Nephron progenitor cell (in vitro differentiated cells): ENCODE measurements around the gene EPHB1.

Experiments used
- DNase-seq: peaks from one replicate; pipeline ENCODE4 v3.0.0; 2021
- H3K27ac Mint-ChIP-seq: 2 replicates; pipeline ENCODE4 v1.8.0; 2021; ENCODE audit warnings: mild to moderate bottlenecking, moderate library complexity, mixed read lengths
- H3K27me3 Mint-ChIP-seq: 2 replicates; pipeline ENCODE4 v1.8.0; 2021; ENCODE audit warnings: mild to moderate bottlenecking, low read depth, mixed read lengths; ENCODE audit not compliant: poor library complexity
- H3K36me3 Mint-ChIP-seq: 2 replicates; pipeline ENCODE4 v1.8.0; 2021; ENCODE audit warnings: low read depth, mixed read lengths
- H3K4me1 Mint-ChIP-seq: 2 replicates; pipeline ENCODE4 v1.8.0; 2021; ENCODE audit warnings: mixed read lengths
- H3K4me3 Mint-ChIP-seq: 2 replicates; pipeline ENCODE4 v1.8.0; 2021; ENCODE audit warnings: mild to moderate bottlenecking, moderate library complexity, mixed read lengths
- H3K9me3 Mint-ChIP-seq: 2 replicates; pipeline ENCODE4 v1.8.0; 2021; ENCODE audit warnings: mild to moderate bottlenecking, moderate library complexity, mixed read lengths
- CTCF ChIP-seq: fragments of 200-600 bp; sonication (generic); IDR thresholded peaks from 2 replicates; pipeline ENCODE4 v1.5.0; 2021; ENCODE audit warnings: antibody characterized with exemption

Gene EPHB1

DNA sequence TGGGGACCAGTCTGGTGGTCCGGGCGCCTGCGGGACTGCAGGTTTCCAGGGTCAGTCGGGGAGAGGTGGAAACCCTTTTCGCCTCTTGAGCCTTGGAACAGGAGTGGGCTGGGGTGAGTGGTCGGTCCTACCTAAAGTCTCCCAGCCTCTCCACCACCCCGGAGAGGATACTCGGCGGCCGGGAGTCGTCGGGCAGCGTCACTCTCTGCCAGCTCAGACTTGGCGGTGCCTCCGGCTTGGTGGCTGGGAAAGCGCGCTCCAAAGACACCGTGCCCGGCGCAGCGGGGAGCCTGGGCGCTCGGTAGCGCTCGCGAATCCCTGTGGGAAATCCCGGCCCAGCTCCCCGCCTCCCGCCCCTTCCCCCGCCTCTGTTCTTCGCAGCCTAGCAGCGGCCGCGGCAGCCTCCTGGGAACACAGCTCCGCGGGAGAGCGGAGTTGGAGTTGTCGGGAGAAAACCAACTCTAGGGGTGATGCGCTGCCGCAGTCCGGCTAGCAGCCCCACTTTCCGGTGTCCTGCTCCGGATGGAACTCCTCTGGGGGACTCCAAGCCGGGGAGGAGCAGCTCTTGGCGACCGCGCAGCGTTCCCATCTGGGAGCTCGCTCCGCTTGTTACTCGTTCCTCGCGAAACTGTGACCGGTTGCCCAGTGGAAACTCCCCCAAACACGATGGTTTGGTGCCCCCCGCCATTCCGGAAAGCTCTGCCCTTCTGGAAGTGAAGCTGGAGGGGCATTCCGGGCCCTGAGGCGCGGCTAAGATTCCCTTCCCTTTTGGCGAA is 1.4 kb downstream of the EPHB1 start:
- peak; percentile 59 for DNase-seq
- no peaks in the 10 kb centered on the region for H3K36me3 Mint-ChIP-seq
- no peaks in the 10 kb centered on the region for H3K9me3 Mint-ChIP-seq
- H3K27me3 Mint-ChIP-seq: peaks cover 74% of the 10 kb centered on the region
- peak overlapping the region; percentile 93 for H3K4me3 Mint-ChIP-seq
- no peak overlapping the region for H3K27ac Mint-ChIP-seq
- no peak for TF ChIP-seq CTCF
- H3K4me1 Mint-ChIP-seq: peaks cover 32% of the 10 kb centered on the region

DNA sequence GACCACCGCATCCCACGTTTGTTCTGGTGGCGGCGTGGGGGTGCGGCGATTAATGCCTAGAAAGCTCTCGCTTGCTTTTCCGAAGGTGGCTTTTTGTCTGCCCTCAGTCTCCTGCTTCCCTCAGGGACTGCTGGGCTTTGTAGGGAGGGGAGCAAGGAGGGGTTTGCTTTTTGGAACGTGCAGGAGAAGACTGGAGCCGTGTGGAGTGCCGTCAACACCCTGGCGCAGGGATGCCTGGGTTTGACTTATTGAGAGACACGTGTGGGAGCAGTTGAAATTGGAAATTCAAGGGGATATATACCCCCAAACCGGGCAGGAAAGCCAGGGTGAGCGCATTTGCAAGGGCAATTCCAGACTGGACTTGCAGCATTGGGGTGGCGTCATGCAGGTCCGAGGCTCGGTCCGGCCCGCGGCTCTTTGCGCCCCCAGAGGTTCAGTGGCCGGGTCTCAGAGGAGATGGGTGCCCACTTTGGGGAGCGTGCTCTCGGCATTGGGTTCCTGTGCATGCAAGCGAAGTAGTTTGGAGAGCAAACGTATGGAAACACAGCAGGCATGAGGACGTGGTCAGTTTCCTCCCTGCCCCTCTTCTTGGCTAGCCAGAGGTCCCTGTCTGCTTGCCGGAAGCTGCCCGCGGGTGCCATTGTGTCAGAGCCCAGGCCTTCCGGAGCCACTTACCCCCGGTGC is 2.1 kb downstream of the EPHB1 start:
- Mint-ChIP-seq H3K27me3 (peaks cover 75% of the 10 kb centered on the region), H3K9me3 (no peaks in the 10 kb centered on the region), H3K36me3 (no peaks in the 10 kb centered on the region), H3K4me1 (peaks cover 32% of the 10 kb centered on the region), H3K27ac (no peak overlapping the region), H3K4me3 (peak overlapping the region; percentile 93)
- TF ChIP-seq CTCF: no peak
- DNase-seq: peak; percentile 32

GRCh38 chr3:134797741-134798451 is 2.8 kb downstream of the EPHB1 start:
- no peak for DNase-seq
- H3K4me3 Mint-ChIP-seq: peak overlapping the region; percentile 93
- peaks cover 71% of the 10 kb centered on the region for H3K27me3 Mint-ChIP-seq
- no peak for TF ChIP-seq CTCF
- H3K4me1 Mint-ChIP-seq: peaks cover 30% of the 10 kb centered on the region
- H3K36me3 Mint-ChIP-seq: no peaks in the 10 kb centered on the region
- H3K9me3 Mint-ChIP-seq: no peaks in the 10 kb centered on the region
- no peak overlapping the region for H3K27ac Mint-ChIP-seq

DNA sequence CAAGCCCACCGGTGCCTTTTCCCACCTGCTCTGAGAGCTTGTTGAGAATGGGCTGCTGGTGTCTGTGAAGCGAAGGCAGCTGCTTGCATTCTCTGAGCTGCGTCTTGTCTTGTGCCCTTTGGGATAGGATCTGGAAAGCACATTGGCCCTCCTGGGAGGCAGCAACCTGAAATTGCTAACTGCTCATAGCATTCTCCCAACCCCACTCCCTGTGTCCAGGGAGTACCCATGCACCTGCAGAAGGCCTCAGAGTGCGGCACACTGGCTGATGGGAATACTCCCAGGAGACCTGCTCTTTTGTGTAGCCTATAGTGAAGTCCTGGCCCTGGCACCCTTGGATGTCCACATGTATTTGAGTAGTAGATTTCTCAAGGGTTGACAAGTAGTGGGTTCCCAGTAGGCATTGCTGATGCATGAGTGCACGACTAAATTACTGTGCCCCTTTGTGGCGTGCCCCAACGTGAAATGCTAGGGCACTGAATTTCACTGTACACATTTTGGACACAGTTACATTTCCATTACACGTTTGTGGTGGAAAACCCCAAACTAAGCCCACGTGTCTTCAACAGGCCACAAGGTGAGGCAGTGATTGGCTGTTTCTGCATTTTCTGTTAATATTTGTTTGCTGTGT is 3.7 kb downstream of the EPHB1 start:
- no peaks in the 10 kb centered on the region for H3K9me3 Mint-ChIP-seq
- no peak overlapping the region for H3K4me3 Mint-ChIP-seq
- no peak for TF ChIP-seq CTCF
- H3K27me3 Mint-ChIP-seq: peaks cover 62% of the 10 kb centered on the region
- no peak overlapping the region for H3K27ac Mint-ChIP-seq
- no peak for DNase-seq
- H3K36me3 Mint-ChIP-seq: no peaks in the 10 kb centered on the region
- H3K4me1 Mint-ChIP-seq: peaks cover 28% of the 10 kb centered on the region

GRCh38 chr3:134799393-134799792 is 4.3 kb downstream of the EPHB1 start:
- Mint-ChIP-seq H3K27ac (no peak overlapping the region), H3K36me3 (no peaks in the 10 kb centered on the region), H3K4me1 (peaks cover 28% of the 10 kb centered on the region), H3K27me3 (peaks cover 56% of the 10 kb centered on the region), H3K4me3 (no peak overlapping the region), H3K9me3 (no peaks in the 10 kb centered on the region)
- TF ChIP-seq CTCF: no peak
- no peak for DNase-seq
